ENCODE results near the gene SPDEF. TPM values are rescaled to one million over a fixed set of nuclear protein-coding genes. Genes with fewer than 3 reads are reported as not detected.

SPDEF gene
- total RNA-seq, 2 donors from 2014 or later, result not detected

GRCh38 chr6:34544776-34545471, 11.2 kb downstream of the SPDEF start:
- DNase-seq (ENCODE audit: low spot score) (no peak), ATAC-seq (ENCODE audit: insufficient number of reproducible peaks, low FRiP score, low read depth) (no peak)
- no peak overlapping the region for H3K4me3 ChIP-seq
- no peak for TF ChIP-seq CTCF (IDR thresholded peaks at IDR 0.05)
- H3K36me3 ChIP-seq, result no peaks in the 10 kb centered on the region
- H3K9me3 ChIP-seq, result no peaks in the 10 kb centered on the region
- peaks cover 0 to 7% of the 10 kb centered on the region in 2 donors for H3K4me1 ChIP-seq (ENCODE audit: control insufficient read depth in 1 of 2, low read depth in 2 of 2)
- H3K27ac ChIP-seq, result no peak overlapping the region
- H3K27me3 ChIP-seq (replicated peaks; ENCODE audit: insufficient read depth), result no peaks in the 10 kb centered on the region

DNA sequence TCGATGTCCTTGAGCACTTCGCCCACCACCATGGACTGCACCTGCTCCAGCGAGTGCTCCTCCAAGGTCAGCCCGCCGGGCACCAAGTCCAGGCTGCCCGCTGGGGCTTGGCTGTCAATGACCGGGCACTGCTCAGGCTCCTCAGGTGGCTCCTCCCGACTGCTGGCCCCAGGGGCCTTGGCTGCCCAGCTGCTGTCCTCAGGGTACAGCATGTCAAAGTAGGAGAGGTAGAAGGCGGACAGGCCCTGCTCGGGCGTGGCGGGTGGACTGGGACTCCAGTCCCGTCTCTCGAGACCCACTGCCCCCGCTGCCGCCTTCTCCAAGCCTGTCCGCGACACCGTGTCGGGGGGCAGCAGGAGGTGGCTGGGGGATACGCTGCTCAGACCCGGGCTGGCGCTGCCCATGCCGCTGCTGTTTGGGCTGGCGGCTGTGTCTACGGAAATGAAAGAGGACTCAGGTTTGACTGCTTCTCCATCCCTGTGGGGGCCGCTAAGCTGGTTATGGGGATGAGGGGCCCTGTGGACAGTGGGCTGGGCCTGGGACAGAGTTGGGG, 12.0 kb downstream of the SPDEF start:
- Histone ChIP-seq H3K9me3 (no peaks in the 10 kb centered on the region), H3K27ac (no peak overlapping the region), H3K4me3 (no peak overlapping the region), H3K4me1 (ENCODE audit: control insufficient read depth in 1 of 2, low read depth in 2 of 2) (peaks cover 0 to 7% of the 10 kb centered on the region in 2 donors), H3K36me3 (no peaks in the 10 kb centered on the region), H3K27me3 (replicated peaks; ENCODE audit: insufficient read depth) (no peaks in the 10 kb centered on the region)
- no peak for ATAC-seq (ENCODE audit: insufficient number of reproducible peaks, low FRiP score, low read depth)
- DNase-seq (ENCODE audit: low spot score), result no peak
- TF ChIP-seq CTCF (IDR thresholded peaks at IDR 0.05), result no peak

DNA sequence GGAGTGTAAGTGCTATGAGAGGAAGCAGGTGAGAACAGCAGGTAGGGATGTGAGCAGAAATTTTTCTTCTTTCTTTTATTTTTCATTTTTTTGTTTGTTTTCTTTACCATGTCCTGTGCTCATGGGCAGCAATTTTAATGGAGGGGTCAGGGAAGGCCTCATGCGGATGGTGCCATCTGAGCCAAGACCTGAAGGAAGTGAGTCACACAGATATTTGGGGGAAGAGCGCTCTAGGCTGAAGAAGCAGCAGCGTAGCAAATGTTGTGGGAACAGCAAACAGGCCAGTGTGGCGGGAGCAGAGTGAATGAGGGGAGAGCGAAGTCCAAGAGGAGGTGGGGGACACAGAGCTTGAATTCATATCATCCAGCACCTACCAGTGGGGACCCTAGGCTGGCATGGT, 12.7 kb downstream of the SPDEF start:
- Histone ChIP-seq H3K27me3 (replicated peaks; ENCODE audit: insufficient read depth) (no peaks in the 10 kb centered on the region), H3K4me3 (no peak overlapping the region), H3K4me1 (ENCODE audit: control insufficient read depth in 1 of 2, low read depth in 2 of 2) (peaks cover 0 to 7% of the 10 kb centered on the region in 2 donors), H3K9me3 (no peaks in the 10 kb centered on the region), H3K36me3 (no peaks in the 10 kb centered on the region), H3K27ac (no peak overlapping the region)
- ATAC-seq (ENCODE audit: insufficient number of reproducible peaks, low FRiP score, low read depth) (no peak), DNase-seq (ENCODE audit: low spot score) (no peak)
- TF ChIP-seq CTCF (IDR thresholded peaks at IDR 0.05), result no peak

DNA sequence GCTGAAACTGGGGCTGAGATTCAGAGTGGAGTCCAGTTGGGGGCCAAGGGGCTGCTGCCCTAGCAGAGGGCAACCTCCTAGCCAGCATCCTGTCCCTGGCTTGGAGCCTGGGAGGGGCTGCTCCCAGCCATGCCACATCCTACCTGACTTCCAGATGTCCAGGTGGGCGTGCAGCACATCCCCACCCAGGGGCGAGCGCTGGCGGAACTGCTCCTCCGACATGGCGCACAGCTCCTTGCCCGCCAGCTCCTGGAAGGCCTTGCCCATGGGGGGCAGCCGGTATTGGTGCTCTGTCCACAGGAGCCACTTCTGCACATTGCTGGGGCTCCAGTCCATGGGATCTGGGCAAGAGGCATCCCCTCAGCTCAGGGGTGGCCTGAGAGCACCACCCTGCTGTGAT, 15.3 kb downstream of the SPDEF start:
- H3K4me1 ChIP-seq (ENCODE audit: control insufficient read depth in 1 of 2, low read depth in 2 of 2), result no peaks in the 10 kb centered on the region
- no peaks in the 10 kb centered on the region for H3K36me3 ChIP-seq
- DNase-seq (ENCODE audit: low spot score), result no peak
- TF ChIP-seq CTCF (IDR thresholded peaks at IDR 0.05), result no peak
- no peak overlapping the region for H3K27ac ChIP-seq
- no peak for ATAC-seq (ENCODE audit: insufficient number of reproducible peaks, low FRiP score, low read depth)
- no peak overlapping the region for H3K4me3 ChIP-seq
- no peaks in the 10 kb centered on the region for H3K27me3 ChIP-seq (replicated peaks; ENCODE audit: insufficient read depth)
- H3K9me3 ChIP-seq, result no peaks in the 10 kb centered on the region

GRCh38 chr6:34540222-34540621, 15.9 kb downstream of the SPDEF start:
- TF ChIP-seq CTCF (IDR thresholded peaks at IDR 0.05), result no peak
- DNase-seq (ENCODE audit: low spot score) (no peak), ATAC-seq (ENCODE audit: insufficient number of reproducible peaks, low FRiP score, low read depth) (no peak)
- H3K4me1 ChIP-seq (ENCODE audit: control insufficient read depth in 1 of 2, low read depth in 2 of 2), result no peaks in the 10 kb centered on the region
- no peak overlapping the region for H3K27ac ChIP-seq
- no peak overlapping the region for H3K4me3 ChIP-seq
- no peaks in the 10 kb centered on the region for H3K9me3 ChIP-seq
- H3K36me3 ChIP-seq, result no peaks in the 10 kb centered on the region
- no peaks in the 10 kb centered on the region for H3K27me3 ChIP-seq (replicated peaks; ENCODE audit: insufficient read depth)

All from thoracic aorta (tissue), 2 donors.